Measurements from ENCODE around the gene GSE1.

Gene GSE1

GRCh38 chr16:85663891-85664321 lies 50.8 kb downstream of the GSE1 start:
- no peak for DNase-seq

GRCh38 chr16:85664580-85665372 lies 51.7 kb downstream of the GSE1 start:
- no peak for DNase-seq

GRCh38 chr16:85665373-85665740 lies 52.2 kb downstream of the GSE1 start:
- no peak for DNase-seq

- no peak for DNase-seq
Observed at GRCh38 chr16:85665929-85666328, 52.8 kb downstream of the GSE1 start.

- no peak for DNase-seq
Observed at GRCh38 chr16:85667261-85667660, 54.1 kb downstream of the GSE1 start.

GRCh38 chr16:85667841-85668413 lies 54.8 kb downstream of the GSE1 start:
- DNase-seq: no peak

- no peak for DNase-seq
Observed at GRCh38 chr16:85668676-85669424, 55.7 kb downstream of the GSE1 start.

GRCh38 chr16:85670840-85671239 lies 57.7 kb downstream of the GSE1 start:
- DNase-seq: no peak

GRCh38 chr16:85673529-85674417 lies 60.7 kb downstream of the GSE1 start:
- no peak for DNase-seq

- DNase-seq: no peak
Observed at GRCh38 chr16:85674418-85674755, 61.3 kb downstream of the GSE1 start.

- DNase-seq: no peak
Observed at GRCh38 chr16:85674828-85675227, 61.7 kb downstream of the GSE1 start.

GRCh38 chr16:85675251-85675874 lies 62.2 kb downstream of the GSE1 start:
- no peak for DNase-seq

GRCh38 chr16:85676466-85676865 lies 63.3 kb downstream of the GSE1 start:
- DNase-seq: no peak

- no peak for DNase-seq
Observed at GRCh38 chr16:85677383-85677967, 64.4 kb downstream of the GSE1 start.

GRCh38 chr16:85678016-85678415 lies 64.9 kb downstream of the GSE1 start:
- DNase-seq: no peak

GRCh38 chr16:85678821-85679220 lies 65.7 kb downstream of the GSE1 start:
- DNase-seq: no peak

GRCh38 chr16:85679870-85680269 lies 66.7 kb downstream of the GSE1 start:
- no peak for DNase-seq

GRCh38 chr16:85680352-85680944 lies 67.3 kb downstream of the GSE1 start:
- no peak for DNase-seq

GRCh38 chr16:85681255-85681654 lies 68.1 kb downstream of the GSE1 start:
- DNase-seq: no peak

- DNase-seq: no peak
Observed at GRCh38 chr16:85682516-85682915, 69.4 kb downstream of the GSE1 start.

- DNase-seq: no peak
Observed at GRCh38 chr16:85683363-85683762, 70.2 kb downstream of the GSE1 start.

GRCh38 chr16:85685251-85685650 lies 72.1 kb downstream of the GSE1 start:
- DNase-seq: no peak
